Ishikawa (cell line): ENCODE data around the gene PLEKHB2.

Experiments used
- EGR1 ChIP-seq: IDR thresholded peaks from 2 replicates; pipeline ENCODE4 v1.6.1; 2012
- FOXM1 ChIP-seq: IDR thresholded peaks from 2 replicates; pipeline ENCODE4 v1.6.1; 2012; ENCODE audit warnings: low read depth, borderline replicate concordance
- RAD21 ChIP-seq: IDR thresholded peaks from 2 replicates; pipeline ENCODE4 v1.6.1; 2012; ENCODE audit warnings: low read depth

DNA sequence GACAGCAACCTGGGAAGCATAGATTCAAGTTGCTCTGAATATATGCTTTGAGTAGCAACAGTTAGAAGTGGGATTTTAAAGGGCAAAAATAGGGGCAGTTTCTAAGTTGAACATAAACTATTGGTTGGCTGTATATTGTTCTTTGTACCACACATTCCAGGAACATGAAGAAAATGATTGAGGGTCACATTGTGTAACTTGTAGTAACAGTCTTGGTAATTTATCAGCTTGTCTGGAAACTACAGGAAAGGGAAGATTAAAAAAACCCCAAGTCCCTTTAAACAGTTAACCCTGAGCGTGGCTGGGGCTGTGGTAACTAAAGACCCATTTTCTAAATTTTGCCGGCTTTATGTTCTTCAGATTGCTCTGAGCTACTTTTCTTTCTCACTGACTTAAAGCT lies 7.4 kb downstream of the PLEKHB2 start:
- no peak for TF ChIP-seq EGR1
- TF ChIP-seq FOXM1 = no peak
- TF ChIP-seq RAD21 = no peak
